Activated T-helper 1 cell treated with anti-CD3 and anti-CD28 coated beads, Interleukin-12 subunit alpha, Interleukin-12 subunit beta, Interleukin-2, Interleukin-4 antibody, amounts not matched to agents 30 ng/mL and 10 ng/mL and 1 ng/mL, durations not matched to agents 14 hours and 24 hours and 36 hours (primary cell): Measurements from ENCODE around the gene ATG7. TPM values are rescaled to one million over a fixed set of nuclear protein-coding genes. Genes with fewer than 3 reads are reported as not detected.
"Not testable (repeated sequence)": the region's sequence is repeated elsewhere in the genome, so short reads cannot be mapped to it uniquely, and the experiment has no call there.

Experiments used
- DNase-seq: peaks from one replicate; pipeline ENCODE4 v3.0.0; 2021; ENCODE audit warnings: low spot score
- H3K27ac Mint-ChIP-seq: one replicate; pipeline ENCODE4 v1.8.0; 2021; ENCODE audit warnings: mild to moderate bottlenecking, mixed read lengths
- H3K27me3 Mint-ChIP-seq: one replicate; pipeline ENCODE4 v1.8.0; 2022; ENCODE audit warnings: mild to moderate bottlenecking, moderate library complexity, mixed read lengths; ENCODE audit not compliant: insufficient read depth
- H3K36me3 Mint-ChIP-seq: one replicate; pipeline ENCODE4 v1.8.0; 2021; ENCODE audit warnings: low read depth, mixed read lengths
- H3K4me1 Mint-ChIP-seq: one replicate; pipeline ENCODE4 v1.8.0; 2021; ENCODE audit warnings: low read depth, mixed read lengths
- H3K4me3 Mint-ChIP-seq: one replicate; pipeline ENCODE4 v1.8.0; 2021; ENCODE audit warnings: mild to moderate bottlenecking, moderate library complexity, mixed read lengths
- H3K9me3 Mint-ChIP-seq: one replicate; pipeline ENCODE4 v1.8.0; 2021; ENCODE audit warnings: mixed read lengths
- intact Hi-C: fragments of 100-400 bp; cut with micrococcal nuclease; formaldehyde crosslinking; loops from one replicate; pipeline ENCODE4 v1.15.1; 2024
- total RNA-seq: library from RNA; stranded (reverse); gene quantifications from 2 replicates; pipeline ENCODE4 v1.2.3, GENCODE V29; 2022

The ATG7 gene
- total RNA-seq, 1 donor from 2014 or later = 38.6 TPM

- intact Hi-C loops = no loop called here
- Mint-ChIP-seq H3K4me1 (peaks cover 10% of the 10 kb centered on the region), H3K4me3 (no peak overlapping the region), H3K27me3 (no peaks in the 10 kb centered on the region), H3K27ac (no peak overlapping the region), H3K36me3 (no peaks in the 10 kb centered on the region), H3K9me3 (no peaks in the 10 kb centered on the region)
- no peak for DNase-seq
Measured at GRCh38 chr3:11510356-11510755, 238.2 kb downstream of the ATG7 start.

GRCh38 chr3:11511606-11512005 lies 239.4 kb downstream of the ATG7 start:
- H3K36me3 Mint-ChIP-seq, H3K4me3 Mint-ChIP-seq, H3K27me3 Mint-ChIP-seq, intact Hi-C loops, DNase-seq, H3K9me3 Mint-ChIP-seq, H3K4me1 Mint-ChIP-seq, H3K27ac Mint-ChIP-seq: not testable (repeated sequence)

GRCh38 chr3:11513125-11513816 lies 241.1 kb downstream of the ATG7 start:
- H3K27ac Mint-ChIP-seq, H3K4me3 Mint-ChIP-seq, DNase-seq, intact Hi-C loops, H3K36me3 Mint-ChIP-seq, H3K9me3 Mint-ChIP-seq, H3K4me1 Mint-ChIP-seq, H3K27me3 Mint-ChIP-seq: not testable (repeated sequence)

- peaks cover 10% of the 10 kb centered on the region for H3K4me1 Mint-ChIP-seq
- no peaks in the 10 kb centered on the region for H3K9me3 Mint-ChIP-seq
- no peaks in the 10 kb centered on the region for H3K36me3 Mint-ChIP-seq
- no peak overlapping the region for H3K27ac Mint-ChIP-seq
- DNase-seq = no peak
- H3K4me3 Mint-ChIP-seq = no peak overlapping the region
- no peaks in the 10 kb centered on the region for H3K27me3 Mint-ChIP-seq
- intact Hi-C loops = no loop called here
Measured at GRCh38 chr3:11513817-11514135, 241.6 kb downstream of the ATG7 start.

- Mint-ChIP-seq H3K36me3 (no peaks in the 10 kb centered on the region), H3K4me3 (no peak overlapping the region), H3K9me3 (no peaks in the 10 kb centered on the region), H3K4me1 (peaks cover 10% of the 10 kb centered on the region), H3K27ac (no peak overlapping the region), H3K27me3 (no peaks in the 10 kb centered on the region)
- no peak for DNase-seq
- intact Hi-C loops = no loop called here
Measured at GRCh38 chr3:11514191-11514821, 242.1 kb downstream of the ATG7 start.

GRCh38 chr3:11517601-11518000 lies 245.4 kb downstream of the ATG7 start:
- H3K27me3 Mint-ChIP-seq = no peaks in the 10 kb centered on the region
- no peaks in the 10 kb centered on the region for H3K36me3 Mint-ChIP-seq
- no peaks in the 10 kb centered on the region for H3K9me3 Mint-ChIP-seq
- no peak overlapping the region for H3K27ac Mint-ChIP-seq
- H3K4me3 Mint-ChIP-seq = no peak overlapping the region
- H3K4me1 Mint-ChIP-seq = peaks cover 10% of the 10 kb centered on the region
- intact Hi-C loops = no loop called here
- DNase-seq = no peak

GRCh38 chr3:11521167-11521566 lies 249.0 kb downstream of the ATG7 start:
- no peaks in the 10 kb centered on the region for H3K27me3 Mint-ChIP-seq

GRCh38 chr3:11522398-11522715 lies 250.2 kb downstream of the ATG7 start:
- H3K36me3 Mint-ChIP-seq = peaks cover under 1% of the 10 kb centered on the region
- peaks cover 2% of the 10 kb centered on the region for H3K9me3 Mint-ChIP-seq
- DNase-seq = no peak
- no peak overlapping the region for H3K27ac Mint-ChIP-seq
- no peaks in the 10 kb centered on the region for H3K27me3 Mint-ChIP-seq
- intact Hi-C loops = no loop called here
- H3K4me1 Mint-ChIP-seq = no peaks in the 10 kb centered on the region
- H3K4me3 Mint-ChIP-seq = no peak overlapping the region

More at GRCh38 chr3:11521167-11521566, 249.0 kb downstream of the ATG7 start:
- H3K27ac Mint-ChIP-seq = no peak overlapping the region
- H3K9me3 Mint-ChIP-seq = no peaks in the 10 kb centered on the region
- intact Hi-C loops = no loop called here
- no peak overlapping the region for H3K4me3 Mint-ChIP-seq
- no peaks in the 10 kb centered on the region for H3K36me3 Mint-ChIP-seq
- no peaks in the 10 kb centered on the region for H3K4me1 Mint-ChIP-seq
- no peak for DNase-seq

GRCh38 chr3:11522953-11523571 lies 250.9 kb downstream of the ATG7 start:
- no peaks in the 10 kb centered on the region for H3K4me1 Mint-ChIP-seq
- no peak overlapping the region for H3K27ac Mint-ChIP-seq
- peaks cover 1% of the 10 kb centered on the region for H3K36me3 Mint-ChIP-seq
- intact Hi-C loops = no loop called here
- no peaks in the 10 kb centered on the region for H3K27me3 Mint-ChIP-seq
- DNase-seq = no peak
- no peak overlapping the region for H3K4me3 Mint-ChIP-seq
- H3K9me3 Mint-ChIP-seq = peaks cover 4% of the 10 kb centered on the region

- no peak overlapping the region for H3K4me3 Mint-ChIP-seq
Measured at GRCh38 chr3:11523572-11524101, 251.4 kb downstream of the ATG7 start.

GRCh38 chr3:11526121-11526520 lies 253.9 kb downstream of the ATG7 start:
- H3K4me3 Mint-ChIP-seq, H3K27ac Mint-ChIP-seq, H3K27me3 Mint-ChIP-seq, DNase-seq, H3K9me3 Mint-ChIP-seq, H3K36me3 Mint-ChIP-seq, H3K4me1 Mint-ChIP-seq, intact Hi-C loops: not testable (repeated sequence)

More at GRCh38 chr3:11523572-11524101, 251.4 kb downstream of the ATG7 start:
- no peak for DNase-seq
- intact Hi-C loops = no loop called here
- Mint-ChIP-seq H3K9me3 (peaks cover 4% of the 10 kb centered on the region), H3K4me1 (no peaks in the 10 kb centered on the region), H3K27me3 (no peaks in the 10 kb centered on the region), H3K36me3 (peaks cover 3% of the 10 kb centered on the region), H3K27ac (no peak overlapping the region)

- Mint-ChIP-seq H3K27me3 (no peaks in the 10 kb centered on the region), H3K4me1 (no peaks in the 10 kb centered on the region), H3K9me3 (peaks cover 4% of the 10 kb centered on the region), H3K36me3 (peaks cover 3% of the 10 kb centered on the region), H3K4me3 (no peak overlapping the region), H3K27ac (no peak overlapping the region)
- intact Hi-C loops = no loop called here
- DNase-seq = no peak
Measured at GRCh38 chr3:11529281-11529680, 257.1 kb downstream of the ATG7 start.

GRCh38 chr3:11530153-11530721 lies 258.0 kb downstream of the ATG7 start:
- Mint-ChIP-seq H3K4me1 (no peaks in the 10 kb centered on the region), H3K27ac (no peak overlapping the region), H3K27me3 (no peaks in the 10 kb centered on the region), H3K9me3 (peaks cover 4% of the 10 kb centered on the region), H3K36me3 (peaks cover 3% of the 10 kb centered on the region), H3K4me3 (no peak overlapping the region)
- intact Hi-C loops = no loop called here
- DNase-seq = no peak
